ENCODE measurements around the gene CUX1. TPM values are rescaled to one million over a fixed set of nuclear protein-coding genes. Genes with fewer than 3 reads are reported as not detected.
A peak's percentile ranks its signal among the peaks of the same experiment; 100 is the strongest.

The CUX1 gene
- total RNA-seq, 4 donors from 2014 or later, result 58.2 to 295 (median 76.9) TPM

DNA sequence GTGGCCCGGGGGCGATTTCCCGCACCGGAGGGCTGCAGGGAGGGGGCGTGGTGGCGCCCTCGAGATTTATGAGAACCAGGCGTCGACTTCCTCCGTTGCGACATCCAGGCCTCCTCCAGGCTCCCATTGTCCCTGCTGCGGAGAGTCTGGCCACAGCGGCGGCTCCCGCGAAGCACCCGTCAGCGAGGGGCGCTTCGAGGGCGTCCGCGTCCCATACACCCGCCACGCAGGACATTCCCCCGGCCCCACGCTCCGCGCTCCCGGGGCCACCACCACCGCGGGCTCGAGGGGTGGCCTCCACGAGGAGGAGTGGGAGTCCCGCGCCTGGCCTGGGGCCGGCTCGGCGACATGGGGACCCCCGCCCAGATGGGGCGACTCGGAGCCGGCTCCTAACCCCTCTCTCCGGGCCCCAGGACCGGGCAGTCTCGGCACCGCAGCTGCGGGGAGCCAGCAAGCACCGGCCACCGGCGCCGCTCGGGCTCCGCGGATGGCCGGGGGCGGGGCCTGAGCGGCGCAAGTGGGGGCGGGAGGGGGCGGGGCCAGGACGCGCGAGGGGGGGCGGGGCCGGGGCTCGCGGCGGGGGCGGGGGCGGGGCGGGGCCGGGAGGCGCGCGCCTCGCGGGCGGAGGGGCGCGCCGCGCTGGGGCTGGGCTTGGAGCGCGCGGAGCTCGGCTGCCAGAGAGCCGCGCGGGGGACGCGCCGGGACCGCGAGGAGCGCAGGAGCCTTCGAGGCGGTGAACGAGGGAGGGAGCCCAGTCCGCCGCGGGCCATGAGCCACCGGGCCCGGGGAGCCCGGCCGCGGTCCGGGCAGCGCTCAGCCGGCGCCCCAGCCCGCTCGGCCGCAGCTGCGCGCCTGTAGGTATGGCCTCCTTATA lies 469.0 kb downstream of the CUX1 start, which contains the start of gene SH2B2:
Gene SH2B2, plus strand, starts transcription at position 632 of the 874 bp plus-strand sequence. CDS start 13,683 bp downstream, outside the sequence.
- TF ChIP-seq, protein P1, sequence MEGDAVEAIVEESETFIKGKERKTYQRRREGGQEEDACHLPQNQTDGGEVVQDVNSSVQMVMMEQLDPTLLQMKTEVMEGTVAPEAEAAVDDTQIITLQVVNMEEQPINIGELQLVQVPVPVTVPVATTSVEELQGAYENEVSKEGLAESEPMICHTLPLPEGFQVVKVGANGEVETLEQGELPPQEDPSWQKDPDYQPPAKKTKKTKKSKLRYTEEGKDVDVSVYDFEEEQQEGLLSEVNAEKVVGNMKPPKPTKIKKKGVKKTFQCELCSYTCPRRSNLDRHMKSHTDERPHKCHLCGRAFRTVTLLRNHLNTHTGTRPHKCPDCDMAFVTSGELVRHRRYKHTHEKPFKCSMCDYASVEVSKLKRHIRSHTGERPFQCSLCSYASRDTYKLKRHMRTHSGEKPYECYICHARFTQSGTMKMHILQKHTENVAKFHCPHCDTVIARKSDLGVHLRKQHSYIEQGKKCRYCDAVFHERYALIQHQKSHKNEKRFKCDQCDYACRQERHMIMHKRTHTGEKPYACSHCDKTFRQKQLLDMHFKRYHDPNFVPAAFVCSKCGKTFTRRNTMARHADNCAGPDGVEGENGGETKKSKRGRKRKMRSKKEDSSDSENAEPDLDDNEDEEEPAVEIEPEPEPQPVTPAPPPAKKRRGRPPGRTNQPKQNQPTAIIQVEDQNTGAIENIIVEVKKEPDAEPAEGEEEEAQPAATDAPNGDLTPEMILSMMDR (IDR thresholded peaks at IDR 0.05), result peak in 1 of 4 experiments; percentile 22
- peak; percentile 29 to 91 for TF ChIP-seq POLR2A (IDR thresholded peaks at IDR 0.05)
- Histone ChIP-seq H3K27me3 (no peaks in the 10 kb centered on the region), H3K9me3 (no peaks in the 10 kb centered on the region), H3K4me1 (peaks cover 0 to 7% of the 10 kb centered on the region in 2 donors), H3K36me3 (no peaks in the 10 kb centered on the region), H3K27ac (peak within 1 kb of the TSS; percentile 85 to 97), H3K4me3 (peak within 1 kb of the TSS; percentile 56 to 71)
- intact Hi-C loops (cut with DNase I; ENCODE audit: low total_unique reads), result no loop called here
- DNase-seq, result peak; percentile 81 to 86

DNA sequence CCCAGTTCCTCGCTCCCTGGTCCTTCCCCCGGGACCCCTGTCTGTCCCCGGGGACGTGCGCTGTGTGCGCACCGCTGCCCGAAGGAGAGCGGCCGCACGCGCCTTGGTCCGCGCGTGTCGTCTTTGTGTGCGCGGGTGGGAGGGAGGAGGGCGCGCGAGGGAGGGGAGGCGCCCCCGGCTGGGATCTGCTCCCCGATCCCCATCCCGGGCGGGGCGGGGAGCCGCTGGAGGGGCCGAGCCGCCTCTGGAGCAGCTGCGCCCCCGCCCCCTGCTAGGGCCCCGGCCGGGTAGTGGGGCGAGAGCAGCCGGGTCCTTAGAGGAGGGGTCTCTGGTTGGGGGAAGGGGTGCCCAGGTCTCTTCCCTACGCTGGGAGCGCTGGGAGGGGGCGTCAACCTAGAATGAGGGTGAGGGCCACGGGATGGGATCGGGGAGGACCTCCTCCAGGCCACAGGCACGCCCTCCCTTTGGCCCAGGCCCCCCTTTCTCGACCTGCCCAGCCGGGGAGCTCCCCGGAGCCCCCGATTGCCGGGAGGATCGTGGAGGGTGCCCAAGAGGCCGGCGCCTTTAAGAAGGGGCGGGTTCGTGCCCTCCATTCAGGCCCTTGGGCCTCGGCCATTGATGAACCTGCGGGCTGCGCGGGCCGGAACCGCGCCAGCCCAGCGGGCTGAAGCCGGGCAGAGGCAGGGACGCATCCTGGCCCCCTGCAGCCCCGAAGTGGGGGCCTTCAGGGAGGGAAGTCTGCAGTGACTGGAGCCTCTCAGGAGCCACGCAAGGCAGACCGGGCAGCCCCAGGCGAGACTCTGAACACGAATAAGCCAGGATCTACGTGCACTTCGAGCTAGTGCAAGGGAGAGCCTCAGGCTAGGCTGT lies 469.9 kb downstream of the CUX1 start:
- Histone ChIP-seq H3K27ac (peak overlapping the region; percentile 68 to 72), H3K36me3 (no peaks in the 10 kb centered on the region), H3K4me1 (peaks cover 0 to 7% of the 10 kb centered on the region in 2 donors), H3K27me3 (no peaks in the 10 kb centered on the region), H3K4me3 (peak overlapping the region; percentile 56 to 67), H3K9me3 (no peaks in the 10 kb centered on the region)
- intact Hi-C loops (cut with DNase I; ENCODE audit: low total_unique reads), result no loop called here
- DNase-seq, result peak; percentile 44 to 49
- TF ChIP-seq, protein P1 (IDR thresholded peaks at IDR 0.05), result peak in 1 of 4 experiments; percentile 5
- no peak for TF ChIP-seq POLR2A (IDR thresholded peaks at IDR 0.05)

DNA sequence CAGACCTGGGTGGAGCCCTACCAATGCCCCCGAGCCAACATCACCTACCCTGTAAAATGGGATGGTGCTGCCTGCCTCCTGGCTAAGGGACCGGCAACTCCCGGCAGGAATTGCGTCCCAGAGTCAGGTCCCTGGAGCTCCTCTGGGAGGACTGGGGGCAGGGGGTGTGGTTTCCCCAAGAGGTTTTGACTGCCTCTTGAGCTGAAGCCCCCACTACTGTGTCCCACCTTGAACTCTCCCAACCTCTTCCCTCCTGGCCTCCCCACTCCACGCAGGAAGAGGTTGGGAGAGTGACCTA lies 470.5 kb downstream of the CUX1 start:
- peak overlapping the region; percentile 56 to 67 for H3K4me3 ChIP-seq
- TF ChIP-seq, protein P1 (IDR thresholded peaks at IDR 0.05), result no peak
- no peak for TF ChIP-seq POLR2A (IDR thresholded peaks at IDR 0.05)
- DNase-seq, result no peak
- no peaks in the 10 kb centered on the region for H3K9me3 ChIP-seq
- no peak overlapping the region for H3K27ac ChIP-seq
- intact Hi-C loops (cut with DNase I; ENCODE audit: low total_unique reads), result no loop called here
- H3K36me3 ChIP-seq, result no peaks in the 10 kb centered on the region
- H3K4me1 ChIP-seq, result peaks cover 0 to 7% of the 10 kb centered on the region in 2 donors
- no peaks in the 10 kb centered on the region for H3K27me3 ChIP-seq

DNA sequence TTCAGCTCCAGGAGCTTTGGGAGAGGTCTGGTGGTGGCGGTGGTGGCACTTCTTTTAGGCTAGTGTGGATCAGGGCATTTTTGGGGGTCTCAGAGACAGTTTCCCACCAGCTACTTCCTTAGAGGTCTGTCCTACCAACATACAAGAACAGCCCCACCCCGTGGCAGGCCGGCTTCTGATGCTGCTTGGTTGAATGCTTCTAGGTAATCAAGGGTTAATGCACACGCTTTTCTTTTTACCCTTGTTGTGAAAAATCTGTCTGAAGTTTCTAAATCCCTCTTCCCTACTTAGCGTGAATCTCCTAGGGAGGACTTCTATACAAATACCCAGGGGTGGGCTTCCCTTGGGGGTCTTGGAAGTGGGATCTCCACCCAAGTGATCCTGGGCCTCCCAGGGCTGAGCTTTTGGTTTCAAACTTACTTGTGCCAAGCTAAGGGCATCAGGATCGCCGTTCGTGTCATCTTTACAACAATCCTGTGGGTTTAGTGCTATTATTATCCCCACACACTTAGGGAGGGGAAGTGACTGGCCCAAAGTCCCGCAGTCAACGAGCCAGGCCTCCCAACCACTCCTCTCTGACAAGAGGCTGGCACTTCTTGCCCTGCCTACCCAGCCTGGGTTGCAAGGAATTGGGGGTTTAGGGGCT lies 471.0 kb downstream of the CUX1 start:
- H3K4me1 ChIP-seq, result peaks cover 0 to 7% of the 10 kb centered on the region in 2 donors
- no peak overlapping the region for H3K27ac ChIP-seq
- no peak overlapping the region for H3K4me3 ChIP-seq
- H3K27me3 ChIP-seq, result no peaks in the 10 kb centered on the region
- H3K9me3 ChIP-seq, result no peaks in the 10 kb centered on the region
- TF ChIP-seq POLR2A (IDR thresholded peaks at IDR 0.05), result no peak
- TF ChIP-seq, protein P1 (IDR thresholded peaks at IDR 0.05), result no peak
- DNase-seq, result no peak
- H3K36me3 ChIP-seq, result no peaks in the 10 kb centered on the region
- intact Hi-C loops (cut with DNase I; ENCODE audit: low total_unique reads), result no loop called here

All from uterus (tissue), 4 donors.